ENCODE measurements around the gene CCDC71. TPM values are rescaled to one million over a fixed set of nuclear protein-coding genes. Genes with fewer than 3 reads are reported as not detected.

Gene CCDC71
- total and polyA plus RNA-seq, 2 of the 13 experiments (the other 11 are each of a cell fraction or from before 2014, with no cell fraction given) = 9.7 to 14.3 TPM

DNA sequence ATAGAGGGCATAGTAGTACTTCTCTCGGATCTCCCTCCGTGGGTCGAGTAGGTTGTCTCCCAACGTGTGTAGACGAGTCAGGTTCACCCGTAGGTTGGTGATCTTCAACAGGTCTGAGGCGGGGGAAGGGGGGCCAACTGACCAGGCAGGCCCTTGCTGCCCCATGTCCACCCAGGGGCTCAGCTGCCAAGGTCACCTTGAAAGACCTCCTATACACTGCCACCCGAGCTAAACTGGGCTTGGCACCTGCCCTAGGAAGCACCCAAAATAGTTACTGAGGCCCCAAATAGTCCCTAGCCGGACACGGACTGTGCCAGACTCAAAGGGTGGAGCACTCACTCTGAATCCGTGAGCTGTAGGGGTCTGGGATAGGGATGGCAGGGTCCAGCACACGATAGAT is 35.1 kb downstream of the CCDC71 start (continued):
- no peak for TF ChIP-seq ZNF788 (CRISPR knock-in tag; IDR thresholded peaks at IDR 0.05; ENCODE audit: borderline replicate concordance)
- no peak for TF ChIP-seq BCL6 (CRISPR knock-in tag; IDR thresholded peaks at IDR 0.05)

DNA sequence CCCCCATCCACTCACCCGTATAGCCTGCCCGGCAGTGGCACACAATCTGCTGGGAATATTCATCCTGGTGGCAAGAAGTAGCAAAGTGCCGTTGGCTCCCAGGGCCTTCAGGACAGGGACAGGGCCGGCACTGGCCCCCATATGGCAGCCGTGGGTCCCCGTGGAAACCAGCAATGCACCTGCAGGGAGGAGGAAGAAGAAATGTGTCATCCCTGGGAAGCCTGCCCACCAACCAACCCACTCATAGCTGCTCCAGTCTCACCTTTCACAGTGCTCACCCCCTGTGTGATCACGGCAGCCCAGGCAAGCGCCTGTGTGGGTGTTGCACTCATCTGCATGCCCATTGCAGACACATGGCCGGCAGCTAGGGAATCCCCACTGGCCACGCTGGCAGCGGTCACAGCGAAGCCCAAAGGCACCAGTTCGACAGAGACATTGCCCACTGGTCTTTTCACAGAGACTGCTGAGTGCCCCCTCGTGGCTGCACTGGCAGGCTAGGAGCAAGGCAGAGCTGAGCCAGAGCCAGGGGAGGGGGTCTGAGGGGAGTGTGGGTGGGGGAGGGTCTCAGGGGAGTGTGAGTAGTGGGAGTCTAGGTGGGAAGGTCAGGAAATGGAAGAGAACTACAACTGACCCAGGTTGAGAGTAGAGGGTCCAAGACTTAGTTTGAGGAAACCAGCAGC is 41.0 kb downstream of the CCDC71 start:
- FAIRE-seq (no peak), ATAC-seq (no peak)
- CTCF ChIA-PET (ENCODE audit: low intra/inter-chr PET ratio, low total read pairs) = no interaction called here
- no peak for TF ChIP-seq ZNF775 (CRISPR knock-in tag; IDR thresholded peaks at IDR 0.05; ENCODE audit: borderline replicate concordance)
- no peak for TF ChIP-seq ZBTB21 (CRISPR knock-in tag; IDR thresholded peaks at IDR 0.05)
- TF ChIP-seq, protein P1, sequence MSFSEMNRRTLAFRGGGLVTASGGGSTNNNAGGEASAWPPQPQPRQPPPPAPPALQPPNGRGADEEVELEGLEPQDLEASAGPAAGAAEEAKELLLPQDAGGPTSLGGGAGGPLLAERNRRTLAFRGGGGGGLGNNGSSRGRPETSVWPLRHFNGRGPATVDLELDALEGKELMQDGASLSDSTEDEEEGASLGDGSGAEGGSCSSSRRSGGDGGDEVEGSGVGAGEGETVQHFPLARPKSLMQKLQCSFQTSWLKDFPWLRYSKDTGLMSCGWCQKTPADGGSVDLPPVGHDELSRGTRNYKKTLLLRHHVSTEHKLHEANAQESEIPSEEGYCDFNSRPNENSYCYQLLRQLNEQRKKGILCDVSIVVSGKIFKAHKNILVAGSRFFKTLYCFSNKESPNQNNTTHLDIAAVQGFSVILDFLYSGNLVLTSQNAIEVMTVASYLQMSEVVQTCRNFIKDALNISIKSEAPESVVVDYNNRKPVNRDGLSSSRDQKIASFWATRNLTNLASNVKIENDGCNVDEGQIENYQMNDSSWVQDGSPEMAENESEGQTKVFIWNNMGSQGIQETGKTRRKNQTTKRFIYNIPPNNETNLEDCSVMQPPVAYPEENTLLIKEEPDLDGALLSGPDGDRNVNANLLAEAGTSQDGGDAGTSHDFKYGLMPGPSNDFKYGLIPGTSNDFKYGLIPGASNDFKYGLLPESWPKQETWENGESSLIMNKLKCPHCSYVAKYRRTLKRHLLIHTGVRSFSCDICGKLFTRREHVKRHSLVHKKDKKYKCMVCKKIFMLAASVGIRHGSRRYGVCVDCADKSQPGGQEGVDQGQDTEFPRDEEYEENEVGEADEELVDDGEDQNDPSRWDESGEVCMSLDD (CRISPR knock-in tag; IDR thresholded peaks at IDR 0.05; ENCODE audit: borderline replicate concordance) = no peak
- TF ChIP-seq, protein P2, sequence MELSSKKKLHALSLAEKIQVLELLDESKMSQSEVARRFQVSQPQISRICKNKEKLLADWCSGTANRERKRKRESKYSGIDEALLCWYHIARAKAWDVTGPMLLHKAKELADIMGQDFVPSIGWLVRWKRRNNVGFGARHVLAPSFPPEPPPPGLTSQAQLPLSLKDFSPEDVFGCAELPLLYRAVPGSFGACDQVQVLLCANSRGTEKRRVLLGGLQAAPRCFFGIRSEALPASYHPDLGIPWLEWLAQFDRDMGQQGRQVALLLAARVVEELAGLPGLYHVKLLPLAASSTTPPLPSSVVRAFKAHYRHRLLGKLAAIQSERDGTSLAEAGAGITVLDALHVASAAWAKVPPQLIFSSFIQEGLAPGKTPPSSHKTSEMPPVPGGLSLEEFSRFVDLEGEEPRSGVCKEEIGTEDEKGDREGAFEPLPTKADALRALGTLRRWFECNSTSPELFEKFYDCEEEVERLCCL (CRISPR knock-in tag; IDR thresholded peaks at IDR 0.05; ENCODE audit: borderline replicate concordance) = no peak
- TF ChIP-seq SRF (IDR thresholded peaks at IDR 0.05; ENCODE audit: low read depth, low read length) = no peak
- TF ChIP-seq ZFP37 (CRISPR knock-in tag; IDR thresholded peaks at IDR 0.05; ENCODE audit: borderline replicate concordance) = no peak
- TF ChIP-seq, protein P3, sequence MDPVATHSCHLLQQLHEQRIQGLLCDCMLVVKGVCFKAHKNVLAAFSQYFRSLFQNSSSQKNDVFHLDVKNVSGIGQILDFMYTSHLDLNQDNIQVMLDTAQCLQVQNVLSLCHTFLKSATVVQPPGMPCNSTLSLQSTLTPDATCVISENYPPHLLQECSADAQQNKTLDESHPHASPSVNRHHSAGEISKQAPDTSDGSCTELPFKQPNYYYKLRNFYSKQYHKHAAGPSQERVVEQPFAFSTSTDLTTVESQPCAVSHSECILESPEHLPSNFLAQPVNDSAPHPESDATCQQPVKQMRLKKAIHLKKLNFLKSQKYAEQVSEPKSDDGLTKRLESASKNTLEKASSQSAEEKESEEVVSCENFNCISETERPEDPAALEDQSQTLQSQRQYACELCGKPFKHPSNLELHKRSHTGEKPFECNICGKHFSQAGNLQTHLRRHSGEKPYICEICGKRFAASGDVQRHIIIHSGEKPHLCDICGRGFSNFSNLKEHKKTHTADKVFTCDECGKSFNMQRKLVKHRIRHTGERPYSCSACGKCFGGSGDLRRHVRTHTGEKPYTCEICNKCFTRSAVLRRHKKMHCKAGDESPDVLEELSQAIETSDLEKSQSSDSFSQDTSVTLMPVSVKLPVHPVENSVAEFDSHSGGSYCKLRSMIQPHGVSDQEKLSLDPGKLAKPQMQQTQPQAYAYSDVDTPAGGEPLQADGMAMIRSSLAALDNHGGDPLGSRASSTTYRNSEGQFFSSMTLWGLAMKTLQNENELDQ (CRISPR knock-in tag; IDR thresholded peaks at IDR 0.05; ENCODE audit: borderline replicate concordance) = no peak
- no peak for TF ChIP-seq ZNF772 (CRISPR knock-in tag; IDR thresholded peaks at IDR 0.05)
- no peak for TF ChIP-seq TBX2 (CRISPR knock-in tag; IDR thresholded peaks at IDR 0.05; ENCODE audit: borderline replicate concordance)
- TF ChIP-seq GPN1 (CRISPR knock-in tag; IDR thresholded peaks at IDR 0.05; ENCODE audit: borderline replicate concordance) = no peak
- no peak for TF ChIP-seq ESRRA (CRISPR knock-in tag; IDR thresholded peaks at IDR 0.05; ENCODE audit: low read depth)
- TF ChIP-seq, protein P4, sequence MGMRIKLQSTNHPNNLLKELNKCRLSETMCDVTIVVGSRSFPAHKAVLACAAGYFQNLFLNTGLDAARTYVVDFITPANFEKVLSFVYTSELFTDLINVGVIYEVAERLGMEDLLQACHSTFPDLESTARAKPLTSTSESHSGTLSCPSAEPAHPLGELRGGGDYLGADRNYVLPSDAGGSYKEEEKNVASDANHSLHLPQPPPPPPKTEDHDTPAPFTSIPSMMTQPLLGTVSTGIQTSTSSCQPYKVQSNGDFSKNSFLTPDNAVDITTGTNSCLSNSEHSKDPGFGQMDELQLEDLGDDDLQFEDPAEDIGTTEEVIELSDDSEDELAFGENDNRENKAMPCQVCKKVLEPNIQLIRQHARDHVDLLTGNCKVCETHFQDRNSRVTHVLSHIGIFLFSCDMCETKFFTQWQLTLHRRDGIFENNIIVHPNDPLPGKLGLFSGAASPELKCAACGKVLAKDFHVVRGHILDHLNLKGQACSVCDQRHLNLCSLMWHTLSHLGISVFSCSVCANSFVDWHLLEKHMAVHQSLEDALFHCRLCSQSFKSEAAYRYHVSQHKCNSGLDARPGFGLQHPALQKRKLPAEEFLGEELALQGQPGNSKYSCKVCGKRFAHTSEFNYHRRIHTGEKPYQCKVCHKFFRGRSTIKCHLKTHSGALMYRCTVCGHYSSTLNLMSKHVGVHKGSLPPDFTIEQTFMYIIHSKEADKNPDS (CRISPR knock-in tag; IDR thresholded peaks at IDR 0.05) = no peak

More for the DNA sequence above, 41.0 kb downstream of the CCDC71 start:
- H3K4me3 ChIP-seq (replicated peaks in 1 of 3; ENCODE audit: insufficient read depth in 1 of 3, low read depth in 2 of 3, low read length in 3 of 3) = no peak overlapping the region
- H3K4me1 ChIP-seq (ENCODE audit: insufficient read depth, low read length) = peaks cover 6% of the 10 kb centered on the region
- no peak for DNase-seq (ENCODE audit: low spot score)
- H2AFZ ChIP-seq (ENCODE audit: low read length) = no peak overlapping the region
- H3K79me2 ChIP-seq (ENCODE audit: insufficient read depth, low read length) = peaks cover 1% of the 10 kb centered on the region
- H3K9me3 ChIP-seq (ENCODE audit: low read length) = no peaks in the 10 kb centered on the region
- H3K9ac ChIP-seq (ENCODE audit: insufficient read depth, low read depth, low read length) = no peak overlapping the region
- peaks cover 17 to 37% of the 10 kb centered on the region in 2 experiments; a peak in 4 of 5 replicates for H3K36me3 ChIP-seq (replicated peaks in 1 of 2; ENCODE audit: control insufficient read depth in 1 of 2, insufficient read depth in 2 of 2, low read length in 2 of 2)
- POLR2A ChIA-PET = interaction anchor here (2.0 kb wide), 1 partner anchor 8 kb away, joined by 11 read pairs; the partner anchor contains the start of gene LAMB2
- H3K27me3 ChIP-seq (ENCODE audit: control insufficient read depth in 1 of 2, insufficient read depth in 2 of 2, low read length in 2 of 2) = no peaks in the 10 kb centered on the region; a peak in 1 of 5 replicates
- 94% methylated on average over 10 of the region's 14 CpGs for WGBS (ENCODE audit: low lambda C conversion rate)
- H3K27ac ChIP-seq (ENCODE audit: extremely low read length, insufficient read depth, low read length) = no peak overlapping the region
- H4K20me1 ChIP-seq (ENCODE audit: insufficient read depth, low read length) = no peaks in the 10 kb centered on the region
- H3K4me2 ChIP-seq (ENCODE audit: low read depth, low read length) = no peak overlapping the region
- in situ Hi-C loops (cut with HindIII; ENCODE audit: extremely low pct_ligation_motif_present, low pct_unique_long_range_greater_than_20kb) = no loop called here
- no TSS peak for BruUV-seq (replicated peaks)
- intact Hi-C loops (cut with micrococcal nuclease; ENCODE audit: unreplicated experiment) = no loop called here

Data from HepG2 (cell line).